Skeletal muscle tissue (tissue), 4 donors: Measurements from ENCODE around the gene ILK. TPM values are rescaled to one million over a fixed set of nuclear protein-coding genes. Genes with fewer than 3 reads are reported as not detected.

Experiments used
- H3K27ac ChIP-seq: one replicate; pipeline ENCODE4 v1.7.0; 2013; ENCODE audit warnings: mild to moderate bottlenecking, low read depth, low read length, inconsistent platforms
- H3K27me3 ChIP-seq, 3 donors: one replicate each; pipeline ENCODE4 v1.7.0; 2013; ENCODE audit warnings: low read length in 3 of 3; ENCODE audit not compliant: control insufficient read depth in 3 of 3, insufficient read depth in 3 of 3
- H3K36me3 ChIP-seq, 3 donors: one replicate each; pipeline ENCODE4 v1.7.0; 2013; ENCODE audit warnings: low read length in 3 of 3; ENCODE audit not compliant: control insufficient read depth in 3 of 3, insufficient read depth in 3 of 3
- H3K4me1 ChIP-seq, 3 donors: one replicate each; pipeline ENCODE4 v1.7.0; 2013; ENCODE audit warnings: low read length in 3 of 3, mild to moderate bottlenecking in 3 of 3; ENCODE audit not compliant: control insufficient read depth in 3 of 3, insufficient read depth in 3 of 3
- H3K4me3 ChIP-seq, 3 donors: one replicate each; pipeline ENCODE4 v1.7.0; 2013; ENCODE audit warnings: low read length in 3 of 3
- H3K9ac ChIP-seq, 3 donors: one replicate each; pipeline ENCODE4 v1.7.0; 2013; ENCODE audit warnings: low read length in 3 of 3, mild to moderate bottlenecking in 3 of 3, moderate library complexity in 2 of 3, low read depth in 1 of 3
- H3K9me3 ChIP-seq, 3 donors: one replicate each; pipeline ENCODE4 v1.7.0; 2013; ENCODE audit warnings: low read length in 3 of 3; ENCODE audit not compliant: control insufficient read depth in 3 of 3
- total RNA-seq: library from RNA; depleted of rRNA; stranded (reverse); fragments of >200 nt; gene quantifications from one replicate; pipeline ENCODE4 v1.2.3, GENCODE V29; 2014
- donor health status: Osteomylitis.

The ILK gene
- total RNA-seq, 1 donor from 2014 or later: 106 TPM

GRCh38 chr11:6655020-6655789, 51.6 kb downstream of the ILK start:
- no peaks in the 10 kb centered on the region for H3K36me3 ChIP-seq
- H3K27me3 ChIP-seq: peaks cover 10 to 35% (median 24%) of the 10 kb centered on the region in 3 donors
- H3K9ac ChIP-seq: peak overlapping the region in 2 of 3 donors; percentile 46 to 70
- H3K27ac ChIP-seq: peak overlapping the region; percentile 51
- H3K4me1 ChIP-seq: peaks cover 3 to 19% (median 11%) of the 10 kb centered on the region in 3 donors
- no peaks in the 10 kb centered on the region for H3K9me3 ChIP-seq
- peak overlapping the region; percentile 57 to 66 (median 65) for H3K4me3 ChIP-seq

GRCh38 chr11:6655790-6656583, 52.4 kb downstream of the ILK start, which contains the start of gene DCHS1:
DCHS1 (minus strand) TSS chr11:6655809; CDS start chr11:6641613, 14,196 bp downstream.
- H3K9ac ChIP-seq: peak within 1 kb of the TSS; percentile 51 to 70 (median 54)
- no peaks in the 10 kb centered on the region for H3K36me3 ChIP-seq
- H3K9me3 ChIP-seq: no peaks in the 10 kb centered on the region
- H3K27me3 ChIP-seq: peaks cover 10 to 35% (median 22%) of the 10 kb centered on the region in 3 donors
- peak within 1 kb of the TSS; percentile 57 to 73 (median 65) for H3K4me3 ChIP-seq
- H3K4me1 ChIP-seq: peaks cover 3 to 19% (median 11%) of the 10 kb centered on the region in 3 donors
- peak within 1 kb of the TSS; percentile 64 for H3K27ac ChIP-seq

- Histone ChIP-seq H3K4me3 (no peak overlapping the region), H3K9me3 (no peaks in the 10 kb centered on the region), H3K4me1 (peaks cover 3 to 19% (median 11%) of the 10 kb centered on the region in 3 donors), H3K27ac (peak overlapping the region; percentile 64), H3K27me3 (peaks cover 10 to 35% (median 22%) of the 10 kb centered on the region in 3 donors), H3K36me3 (no peaks in the 10 kb centered on the region), H3K9ac (peak overlapping the region in 1 of 3 donors; percentile 55)
Measured at GRCh38 chr11:6656584-6656915, 53.0 kb downstream of the ILK start.

GRCh38 chr11:6656936-6657335, 53.4 kb downstream of the ILK start:
- Histone ChIP-seq H3K4me1 (peaks cover 3 to 19% (median 11%) of the 10 kb centered on the region in 3 donors), H3K9me3 (no peaks in the 10 kb centered on the region), H3K9ac (peak overlapping the region in 1 of 3 donors; percentile 10), H3K36me3 (no peaks in the 10 kb centered on the region), H3K4me3 (no peak overlapping the region), H3K27me3 (peaks cover 10 to 35% (median 22%) of the 10 kb centered on the region in 3 donors), H3K27ac (no peak overlapping the region)

- peaks cover 10 to 35% (median 22%) of the 10 kb centered on the region in 3 donors for H3K27me3 ChIP-seq
- no peak overlapping the region for H3K9ac ChIP-seq
- no peak overlapping the region for H3K27ac ChIP-seq
- no peak overlapping the region for H3K4me3 ChIP-seq
- peaks cover 3 to 19% (median 11%) of the 10 kb centered on the region in 3 donors for H3K4me1 ChIP-seq
- H3K36me3 ChIP-seq: no peaks in the 10 kb centered on the region
- no peaks in the 10 kb centered on the region for H3K9me3 ChIP-seq
Measured at GRCh38 chr11:6657346-6657745, 53.8 kb downstream of the ILK start.

GRCh38 chr11:6658647-6659046, 55.1 kb downstream of the ILK start:
- Histone ChIP-seq H3K9ac (no peak overlapping the region), H3K27me3 (peaks cover 10 to 28% (median 22%) of the 10 kb centered on the region in 3 donors), H3K9me3 (no peaks in the 10 kb centered on the region), H3K36me3 (no peaks in the 10 kb centered on the region), H3K4me1 (peaks cover 3 to 12% (median 7%) of the 10 kb centered on the region in 3 donors), H3K4me3 (no peak overlapping the region), H3K27ac (no peak overlapping the region)

Other genes starting within 250 kb of the ILK start
- gene SMPD1, start 213.3 kb upstream of the ILK start, total RNA-seq: 9.9 TPM
- 28.7 TPM for gene APBB1, start 184.7 kb upstream of the ILK start, total RNA-seq
- 3.1 TPM for gene HPX, start 162.8 kb upstream of the ILK start, total RNA-seq
- 8.4 TPM for gene TRIM3, start 129.8 kb upstream of the ILK start, total RNA-seq
- gene ARFIP2, start 122.4 kb upstream of the ILK start, total RNA-seq: 14.1 TPM
- 19.8 TPM for gene TIMM10B, start 122.3 kb upstream of the ILK start, total RNA-seq
- gene DNHD1, start 106.5 kb upstream of the ILK start, total RNA-seq: 4.7 TPM
- 9.4 TPM for gene RRP8, start 158 bp upstream of the ILK start, total RNA-seq
- 19.8 TPM for gene TAF10, start 8.4 kb downstream of the ILK start, total RNA-seq
- 15.7 TPM for gene TPP1, start 15.6 kb downstream of the ILK start, total RNA-seq
- gene DCHS1, start 52.0 kb downstream of the ILK start, total RNA-seq: 39.1 TPM
- 33.9 TPM for gene MRPL17, start 79.6 kb downstream of the ILK start, total RNA-seq
- not detected for gene OR2AG2, start 168.2 kb downstream of the ILK start, total RNA-seq
- gene OR2AG1, start 179.2 kb downstream of the ILK start, total RNA-seq: not detected
- gene OR6A2, start 195.9 kb downstream of the ILK start, total RNA-seq: under 0.01 TPM
- gene OR10A5, start 241.9 kb downstream of the ILK start, total RNA-seq: not detected